ENCODE measurements around the gene TSEN34. TPM values are rescaled to one million over a fixed set of nuclear protein-coding genes. Genes with fewer than 3 reads are reported as not detected.
A peak's percentile ranks its signal among the peaks of the same experiment; 100 is the strongest.
"Not testable (repeated sequence)": the region's sequence is repeated elsewhere in the genome, so short reads cannot be mapped to it uniquely, and the experiment has no call there.

TSEN34 gene
- total RNA-seq, 1 donor from 2014 or later, result 54.9 TPM

DNA sequence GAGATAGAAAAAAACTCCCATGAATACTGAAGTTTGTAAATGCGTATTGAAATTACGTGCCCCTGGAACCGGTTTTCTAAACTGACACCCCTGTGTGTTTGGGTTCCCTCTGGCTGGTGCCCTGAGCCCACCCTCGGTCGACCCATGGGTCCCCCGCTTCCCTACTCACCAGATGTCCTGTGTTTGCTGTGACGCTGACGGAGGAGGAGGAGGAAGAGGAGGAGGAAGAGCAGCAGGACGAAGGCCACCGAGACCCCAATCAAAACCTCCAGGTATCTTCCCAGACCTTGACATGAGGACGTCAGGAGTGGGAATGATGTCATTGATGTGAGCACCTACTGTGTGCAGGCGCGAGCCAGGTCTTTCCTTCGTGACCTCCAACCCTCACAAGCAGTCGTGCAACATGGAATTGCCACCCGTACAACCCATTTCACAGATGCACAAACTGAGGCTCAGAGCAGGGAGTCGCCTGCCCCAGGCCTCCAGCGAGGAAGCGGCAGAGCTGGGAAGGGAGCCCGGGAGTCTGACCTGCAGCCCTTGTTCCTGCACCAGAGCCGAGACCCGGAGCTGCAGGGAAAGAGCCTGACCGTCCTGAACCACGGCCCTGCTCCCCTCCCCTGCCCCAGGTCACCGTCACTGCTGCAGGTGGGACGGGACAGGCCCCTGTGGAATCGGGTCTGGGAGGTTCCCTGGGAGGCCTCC lies 28.0 kb downstream of the TSEN34 start:
- Histone ChIP-seq H3K4me1 (no peaks in the 10 kb centered on the region), H3K9me3 (no peaks in the 10 kb centered on the region), H3K4me3 (no peak overlapping the region), H3K27me3 (no peaks in the 10 kb centered on the region), H3K27ac (no peak overlapping the region), H3K36me3 (peaks cover 0 to 23% of the 10 kb centered on the region in 2 donors)
- no peak for TF ChIP-seq CTCF (IDR thresholded peaks at IDR 0.05)
- no peak for DNase-seq (ENCODE audit: low spot score in 2 of 2)
- intact Hi-C loops (cut with DNase I), result no loop called here

DNA sequence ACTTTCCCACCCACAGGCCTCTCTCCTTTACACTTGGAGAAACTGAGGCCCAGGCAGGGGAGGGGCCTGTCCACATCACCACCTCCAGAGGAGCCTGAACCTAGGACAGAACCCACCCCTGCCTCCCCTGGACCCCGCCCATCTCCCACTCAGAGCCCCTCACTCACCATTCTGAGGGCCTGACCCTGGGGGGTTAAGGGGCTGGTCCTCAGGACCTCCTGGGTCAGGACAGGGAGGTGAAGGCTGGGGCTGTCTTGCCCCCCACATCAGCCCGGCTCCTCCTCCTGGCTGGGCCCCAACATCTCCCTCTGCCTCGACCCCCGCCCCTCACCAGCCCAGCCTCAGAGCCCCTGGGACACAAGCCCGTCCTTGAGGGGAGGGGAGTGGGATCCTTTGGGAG lies 28.6 kb downstream of the TSEN34 start:
- intact Hi-C loops (cut with DNase I); H3K9me3 ChIP-seq; DNase-seq (ENCODE audit: low spot score in 2 of 2); H3K27me3 ChIP-seq; H3K4me1 ChIP-seq; H3K27ac ChIP-seq; H3K4me3 ChIP-seq: not testable (repeated sequence)
- peaks cover 0 to 23% of the 10 kb centered on the region in 2 donors for H3K36me3 ChIP-seq

- H3K27me3 ChIP-seq; intact Hi-C loops (cut with DNase I); H3K4me1 ChIP-seq; DNase-seq (ENCODE audit: low spot score in 2 of 2); H3K4me3 ChIP-seq; H3K27ac ChIP-seq; H3K9me3 ChIP-seq: not testable (repeated sequence)
- H3K36me3 ChIP-seq, result peaks cover 0 to 13% of the 10 kb centered on the region in 2 donors
Observed at GRCh38 chr19:54221947-54222346, 30.8 kb downstream of the TSEN34 start.

DNA sequence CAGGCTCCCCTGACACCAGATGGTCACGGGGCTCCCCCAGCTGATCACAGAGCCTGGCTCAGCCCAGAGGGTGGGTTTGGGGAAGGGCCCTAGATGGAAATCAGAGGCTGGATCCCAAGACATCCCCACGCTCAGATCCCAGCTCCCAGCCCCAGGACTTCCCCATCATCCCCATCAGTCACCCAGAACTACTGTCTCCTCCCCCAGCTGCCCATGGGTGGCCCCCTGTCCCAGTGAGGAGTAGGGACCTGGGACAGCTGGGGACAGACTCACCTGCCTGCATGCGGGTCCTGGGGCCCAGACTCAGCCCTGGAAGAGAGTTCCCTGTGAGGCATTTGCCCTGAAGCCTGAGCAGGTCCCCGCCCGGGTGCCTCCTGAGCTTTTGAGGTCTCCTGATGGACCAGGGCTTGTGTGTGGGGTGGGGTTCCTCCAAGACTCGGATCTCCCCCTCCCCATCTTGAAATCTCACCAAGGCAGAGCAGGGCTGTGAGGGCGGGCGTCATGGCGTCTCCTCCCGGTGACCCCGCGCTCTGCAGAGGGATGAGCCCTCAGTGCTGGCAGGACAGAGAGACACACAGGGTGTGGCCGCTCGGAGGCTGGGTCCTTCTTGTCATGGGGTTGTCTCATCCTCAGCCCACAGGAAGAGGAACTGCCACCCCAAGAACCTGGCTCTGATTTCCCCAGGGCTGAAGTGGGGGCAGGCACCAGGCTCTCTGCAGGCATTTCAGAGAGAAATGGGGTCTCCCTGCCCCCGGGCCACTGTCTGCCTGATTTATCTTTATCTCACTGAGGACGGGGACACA lies 31.6 kb downstream of the TSEN34 start, which contains the start of gene LILRB3:
Gene LILRB3, minus strand, starts transcription at position 534 of the 803 bp plus-strand sequence. Its CDS starts 31 bp downstream, at position 503.
- H3K27ac ChIP-seq; H3K4me3 ChIP-seq; H3K9me3 ChIP-seq; H3K27me3 ChIP-seq; H3K4me1 ChIP-seq; intact Hi-C loops (cut with DNase I): not testable (repeated sequence)
- peaks cover 0 to 11% of the 10 kb centered on the region in 2 donors for H3K36me3 ChIP-seq
- peak in 1 of 2 donors; percentile 72 for DNase-seq (ENCODE audit: low spot score in 2 of 2)

GRCh38 chr19:54223277-54223936 lies 32.3 kb downstream of the TSEN34 start:
- DNase-seq (ENCODE audit: low spot score in 2 of 2); intact Hi-C loops (cut with DNase I); H3K4me3 ChIP-seq; H3K27me3 ChIP-seq; H3K9me3 ChIP-seq; H3K4me1 ChIP-seq; H3K27ac ChIP-seq: not testable (repeated sequence)
- peaks cover 0 to 11% of the 10 kb centered on the region in 2 donors for H3K36me3 ChIP-seq

DNA sequence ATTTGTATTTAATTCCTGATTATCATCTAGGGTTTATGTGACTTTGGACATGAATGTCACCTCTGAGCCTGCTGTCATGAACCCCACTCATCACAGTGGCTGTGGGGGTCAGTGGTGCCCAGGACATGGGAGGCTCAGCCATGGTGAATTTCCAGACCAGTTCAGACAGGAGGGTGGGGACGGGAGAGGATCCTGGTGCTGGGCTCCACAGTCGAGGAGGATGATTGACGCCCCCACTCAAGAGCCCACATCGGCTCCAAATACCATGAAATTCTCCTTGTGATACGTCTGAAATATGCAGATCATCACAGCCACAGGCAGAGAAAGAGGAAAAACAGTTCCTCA lies 32.8 kb downstream of the TSEN34 start:
- H3K4me1 ChIP-seq; H3K27me3 ChIP-seq; H3K27ac ChIP-seq; DNase-seq (ENCODE audit: low spot score in 2 of 2); H3K36me3 ChIP-seq; H3K9me3 ChIP-seq; H3K4me3 ChIP-seq; intact Hi-C loops (cut with DNase I): not testable (repeated sequence)

- DNase-seq (ENCODE audit: low spot score in 2 of 2); intact Hi-C loops (cut with DNase I): not testable (repeated sequence)
Observed at GRCh38 chr19:54224619-54225018, 33.5 kb downstream of the TSEN34 start.

DNA sequence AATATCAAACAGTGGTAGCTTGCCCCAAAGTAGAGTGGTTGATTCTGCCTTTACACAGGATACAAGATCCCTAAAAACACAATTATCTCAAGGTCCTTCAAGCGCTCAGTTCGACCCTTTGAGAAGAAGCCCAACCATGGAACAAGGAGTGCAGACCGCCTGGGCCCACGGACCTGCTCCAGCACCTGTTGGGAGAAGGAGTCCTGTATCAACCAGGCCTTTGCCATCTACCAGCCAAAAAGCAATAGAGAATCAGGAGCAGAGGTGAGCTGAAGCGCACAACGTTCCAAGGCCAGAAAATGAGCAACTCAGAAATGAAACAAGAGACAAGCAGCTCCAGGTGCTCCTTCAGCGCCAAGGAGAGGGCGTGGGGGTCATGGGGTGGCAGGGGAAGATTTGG lies 38.0 kb downstream of the TSEN34 start:
- Histone ChIP-seq H3K4me3 (no peak overlapping the region), H3K9me3 (no peaks in the 10 kb centered on the region), H3K36me3 (no peaks in the 10 kb centered on the region), H3K27me3 (peaks cover 3% of the 10 kb centered on the region), H3K27ac (no peak overlapping the region), H3K4me1 (no peaks in the 10 kb centered on the region)
- DNase-seq (ENCODE audit: low spot score in 2 of 2), result no peak
- no peak for TF ChIP-seq CTCF (IDR thresholded peaks at IDR 0.05)
- intact Hi-C loops (cut with DNase I), result no loop called here

More at GRCh38 chr19:54224619-54225018, 33.5 kb downstream of the TSEN34 start:
- not testable (repeated sequence) for H3K27me3 ChIP-seq, H3K4me1 ChIP-seq, H3K36me3 ChIP-seq, H3K27ac ChIP-seq, H3K9me3 ChIP-seq, H3K4me3 ChIP-seq

All from ascending aorta (tissue), 2 donors.